Caco-2 (cell line): ENCODE results near the gene CFAP299. TPM values are rescaled to one million over a fixed set of nuclear protein-coding genes. Genes with fewer than 3 reads are reported as not detected.

Experiments used
- BruUV-seq: library from RNA; stranded (reverse); fragments of 400-500 nt; replicated peaks from 2 replicates; lab custom pipeline; 2021; lab: Mats Ljungman, UMichigan
- CTCF ChIA-PET: fragments of 300-600 bp; sonication (Branson Sonifier 250); formaldehyde crosslinking; loops from one replicate; lab custom pipeline; 2022; ENCODE audit warnings: antibody characterized with exemption; lab: Charles Lee
- POLR2A ChIA-PET: fragments of 300-600 bp; sonication (Branson Sonifier 250); formaldehyde crosslinking; loops from one replicate; lab custom pipeline; 2022; ENCODE audit warnings: antibody characterized with exemption; lab: Charles Lee
- DNase-seq, 2 experiments: peaks; one replicate each; pipeline versions ENCODE4 v3.0.0 to v3.0.0-alpha.2; 2020 to 2022
- H3K27me3 ChIP-seq: replicated peaks from 2 replicates; pipeline ENCODE4 v1.6.0; 2011; ENCODE audit warnings: low read length; ENCODE audit not compliant: control insufficient read depth, insufficient read depth
- H3K36me3 ChIP-seq: 2 replicates; pipeline ENCODE4 v1.5.1; 2011; ENCODE audit warnings: low read length; ENCODE audit not compliant: control insufficient read depth, insufficient read depth
- H3K4me1 ChIP-seq: fragments of 250-450 bp; sonication (Bioruptor Pico); 2 replicates; pipeline ENCODE4 v1.5.1; 2020; ENCODE audit warnings: mild to moderate bottlenecking
- H3K4me3 ChIP-seq: 2 replicates; pipeline ENCODE4 v1.5.1; 2011; ENCODE audit warnings: low read depth, mild to moderate bottlenecking, control low read depth, low read length
- H3K9me3 ChIP-seq: fragments of 250-450 bp; sonication (Bioruptor Pico); 2 replicates; pipeline ENCODE4 v1.5.1; 2020; ENCODE audit warnings: mild to moderate bottlenecking, moderate library complexity
- H3K27ac Mint-ChIP-seq: one replicate; pipeline ENCODE4 v1.8.0; 2022; ENCODE audit warnings: mixed read lengths; ENCODE audit not compliant: unreplicated experiment
- H3K27me3 Mint-ChIP-seq: one replicate; pipeline ENCODE4 v1.8.0; 2022; ENCODE audit warnings: mixed read lengths; ENCODE audit not compliant: insufficient read depth, unreplicated experiment
- H3K36me3 Mint-ChIP-seq: one replicate; pipeline ENCODE4 v1.8.0; 2022; ENCODE audit warnings: mild to moderate bottlenecking, mixed read lengths; ENCODE audit not compliant: insufficient read depth, unreplicated experiment
- H3K4me1 Mint-ChIP-seq: one replicate; pipeline ENCODE4 v1.8.0; 2022; ENCODE audit warnings: low read depth, mixed read lengths; ENCODE audit not compliant: unreplicated experiment
- H3K4me3 Mint-ChIP-seq: one replicate; pipeline ENCODE4 v1.8.0; 2022; ENCODE audit warnings: mild to moderate bottlenecking, moderate library complexity, mixed read lengths; ENCODE audit not compliant: unreplicated experiment
- H3K9me3 Mint-ChIP-seq: one replicate; pipeline ENCODE4 v1.8.0; 2022; ENCODE audit warnings: mixed read lengths; ENCODE audit not compliant: unreplicated experiment
- intact Hi-C: fragments of 100-400 bp; cut with micrococcal nuclease; formaldehyde crosslinking; loops from one replicate; pipeline ENCODE4 v1.10.0; 2022; ENCODE audit not compliant: unreplicated experiment
- total RNA-seq: library from RNA; stranded (reverse); gene quantifications from 2 replicates; pipeline ENCODE4 v1.2.3, GENCODE V29; 2022
- TF ChIP-seq, protein P1 (sequence below), 2 experiments: fragments of 200-600 bp in 1 of 2; IDR thresholded peaks; 1 replicate in 1 of 2; 2 replicates in 1 of 2; pipeline versions ENCODE4 v1.5.1 to v1.8.0; 2011 to 2022; ENCODE audit warnings: antibody characterized with exemption in 1 of 2, control low read depth in 1 of 2, inconsistent platforms in 1 of 2, low read depth in 1 of 2, low read length in 1 of 2, mild to moderate bottlenecking in 1 of 2, moderate library complexity in 1 of 2; ENCODE audit not compliant: insufficient read depth in 1 of 2, severe bottlenecking in 1 of 2, unreplicated experiment in 1 of 2

The CFAP299 gene
- total RNA-seq, 1 experiment from 2014 or later: not detected

DNA sequence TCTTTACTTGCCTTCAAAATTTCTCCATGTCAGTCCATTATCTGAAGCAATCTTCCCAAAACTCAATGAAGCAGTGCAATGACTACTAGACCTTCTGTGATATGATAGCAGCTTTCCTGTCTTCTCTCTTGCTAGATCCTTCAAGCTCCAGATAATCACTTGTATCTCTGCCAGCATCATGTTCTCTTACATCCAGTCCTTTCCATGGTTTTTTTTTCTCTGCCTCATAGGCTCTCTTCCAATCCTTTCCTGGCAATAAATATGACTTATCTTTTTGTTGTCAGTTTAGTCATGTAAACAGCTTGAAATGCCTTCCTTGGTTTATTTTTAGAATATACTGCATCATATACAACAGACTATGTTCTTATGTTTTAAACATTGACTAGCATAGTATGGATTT, 193.5 kb downstream of the CFAP299 start:
- H3K4me1 ChIP-seq: no peaks in the 10 kb centered on the region
- H3K36me3 ChIP-seq: no peaks in the 10 kb centered on the region
- no peak overlapping the region for H3K4me3 ChIP-seq
- POLR2A ChIA-PET: no interaction called here
- no TSS peak for BruUV-seq
- Mint-ChIP-seq H3K9me3 (no peaks in the 10 kb centered on the region), H3K36me3 (no peaks in the 10 kb centered on the region), H3K4me1 (no peaks in the 10 kb centered on the region), H3K4me3 (no peak overlapping the region), H3K27ac (no peak overlapping the region), H3K27me3 (peaks cover 3% of the 10 kb centered on the region)
- CTCF ChIA-PET: no interaction called here
- no peaks in the 10 kb centered on the region for H3K27me3 ChIP-seq
- TF ChIP-seq, protein P1, sequence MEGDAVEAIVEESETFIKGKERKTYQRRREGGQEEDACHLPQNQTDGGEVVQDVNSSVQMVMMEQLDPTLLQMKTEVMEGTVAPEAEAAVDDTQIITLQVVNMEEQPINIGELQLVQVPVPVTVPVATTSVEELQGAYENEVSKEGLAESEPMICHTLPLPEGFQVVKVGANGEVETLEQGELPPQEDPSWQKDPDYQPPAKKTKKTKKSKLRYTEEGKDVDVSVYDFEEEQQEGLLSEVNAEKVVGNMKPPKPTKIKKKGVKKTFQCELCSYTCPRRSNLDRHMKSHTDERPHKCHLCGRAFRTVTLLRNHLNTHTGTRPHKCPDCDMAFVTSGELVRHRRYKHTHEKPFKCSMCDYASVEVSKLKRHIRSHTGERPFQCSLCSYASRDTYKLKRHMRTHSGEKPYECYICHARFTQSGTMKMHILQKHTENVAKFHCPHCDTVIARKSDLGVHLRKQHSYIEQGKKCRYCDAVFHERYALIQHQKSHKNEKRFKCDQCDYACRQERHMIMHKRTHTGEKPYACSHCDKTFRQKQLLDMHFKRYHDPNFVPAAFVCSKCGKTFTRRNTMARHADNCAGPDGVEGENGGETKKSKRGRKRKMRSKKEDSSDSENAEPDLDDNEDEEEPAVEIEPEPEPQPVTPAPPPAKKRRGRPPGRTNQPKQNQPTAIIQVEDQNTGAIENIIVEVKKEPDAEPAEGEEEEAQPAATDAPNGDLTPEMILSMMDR (IDR thresholded peaks at IDR 0.05; ENCODE audit: insufficient read depth in 1 of 2, low read depth in 1 of 2, low read length in 1 of 2, severe bottlenecking in 1 of 2, unreplicated experiment in 1 of 2): no peak
- no peaks in the 10 kb centered on the region for H3K9me3 ChIP-seq
- intact Hi-C loops: no loop called here
- no peak for DNase-seq

DNA sequence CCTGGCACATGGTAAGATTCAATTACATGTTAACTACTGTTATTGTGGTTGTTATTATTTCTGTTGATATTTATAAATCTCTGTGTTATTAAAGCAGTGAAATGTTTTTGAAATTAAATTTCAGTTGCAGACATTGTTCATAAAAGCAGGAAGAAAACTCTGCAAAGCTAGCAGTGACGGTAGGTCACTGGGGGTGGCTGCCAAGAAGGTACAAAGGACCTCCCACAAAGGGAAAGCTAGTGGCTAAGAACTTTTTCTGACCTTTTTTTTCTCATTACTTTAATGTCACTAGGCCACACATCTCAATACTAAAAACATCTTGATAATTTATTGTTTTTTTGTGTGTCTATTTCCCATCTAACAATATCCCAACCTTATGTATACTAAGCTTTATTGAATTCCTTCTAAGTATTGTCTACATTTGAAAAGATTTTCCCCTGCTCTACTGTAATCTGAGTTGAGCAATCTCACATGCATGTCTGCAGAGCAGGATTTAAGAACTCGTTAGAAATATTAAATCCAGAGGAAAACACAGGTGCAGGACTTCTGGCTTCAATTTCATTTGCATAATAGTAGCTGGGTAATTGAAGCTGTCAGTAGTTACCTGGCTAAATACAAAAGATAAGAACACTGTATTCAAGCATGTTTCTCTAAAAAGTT, 197.3 kb downstream of the CFAP299 start:
- intact Hi-C loops: no loop called here
- Mint-ChIP-seq H3K4me3 (no peak overlapping the region), H3K27ac (no peak overlapping the region), H3K27me3 (peaks cover 3% of the 10 kb centered on the region), H3K9me3 (no peaks in the 10 kb centered on the region), H3K36me3 (no peaks in the 10 kb centered on the region), H3K4me1 (no peaks in the 10 kb centered on the region)
- BruUV-seq: no TSS peak
- TF ChIP-seq, protein P1 (IDR thresholded peaks at IDR 0.05; ENCODE audit: insufficient read depth in 1 of 2, low read depth in 1 of 2, low read length in 1 of 2, severe bottlenecking in 1 of 2, unreplicated experiment in 1 of 2): no peak
- ChIA-PET POLR2A (no interaction called here), CTCF (no interaction called here)
- DNase-seq: no peak
- Histone ChIP-seq H3K36me3 (no peaks in the 10 kb centered on the region), H3K4me1 (no peaks in the 10 kb centered on the region), H3K4me3 (no peak overlapping the region), H3K27me3 (no peaks in the 10 kb centered on the region), H3K9me3 (no peaks in the 10 kb centered on the region)

DNA sequence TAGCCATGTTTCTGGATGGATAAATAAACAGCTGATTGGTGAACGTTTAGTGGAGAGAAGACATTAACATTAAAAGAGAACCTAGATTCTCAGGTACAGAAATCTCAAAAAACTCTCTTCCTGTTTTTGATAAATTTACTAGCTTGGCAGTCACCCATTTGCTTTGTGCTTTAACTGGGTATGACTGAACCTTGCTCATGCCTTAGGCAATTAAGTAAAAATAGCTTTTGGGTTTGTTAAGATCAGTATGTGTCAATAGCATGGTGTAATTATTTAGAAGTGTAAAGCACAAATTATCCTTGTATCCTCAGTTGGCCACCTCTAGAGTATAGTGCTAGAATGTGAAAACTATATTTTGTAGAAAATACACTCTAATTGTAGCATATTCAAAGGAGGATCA, 200.0 kb downstream of the CFAP299 start:
- H3K4me3 Mint-ChIP-seq: no peak overlapping the region
- BruUV-seq: no TSS peak

More for the DNA sequence above, 200.0 kb downstream of the CFAP299 start:
- Mint-ChIP-seq H3K4me1 (no peaks in the 10 kb centered on the region), H3K9me3 (no peaks in the 10 kb centered on the region), H3K27me3 (no peaks in the 10 kb centered on the region), H3K27ac (no peak overlapping the region), H3K36me3 (no peaks in the 10 kb centered on the region)
- H3K9me3 ChIP-seq: no peaks in the 10 kb centered on the region
- intact Hi-C loops: no loop called here
- TF ChIP-seq, protein P1 (IDR thresholded peaks at IDR 0.05; ENCODE audit: insufficient read depth in 1 of 2, low read depth in 1 of 2, low read length in 1 of 2, severe bottlenecking in 1 of 2, unreplicated experiment in 1 of 2): no peak
- H3K36me3 ChIP-seq: no peaks in the 10 kb centered on the region
- CTCF ChIA-PET: no interaction called here
- POLR2A ChIA-PET: no interaction called here
- no peaks in the 10 kb centered on the region for H3K4me1 ChIP-seq
- no peak for DNase-seq
- no peaks in the 10 kb centered on the region; the same call in 1 of the 2 replicates for H3K27me3 ChIP-seq
- no peak overlapping the region for H3K4me3 ChIP-seq
